ENCODE results near the gene LCN1.

LCN1 gene

DNA sequence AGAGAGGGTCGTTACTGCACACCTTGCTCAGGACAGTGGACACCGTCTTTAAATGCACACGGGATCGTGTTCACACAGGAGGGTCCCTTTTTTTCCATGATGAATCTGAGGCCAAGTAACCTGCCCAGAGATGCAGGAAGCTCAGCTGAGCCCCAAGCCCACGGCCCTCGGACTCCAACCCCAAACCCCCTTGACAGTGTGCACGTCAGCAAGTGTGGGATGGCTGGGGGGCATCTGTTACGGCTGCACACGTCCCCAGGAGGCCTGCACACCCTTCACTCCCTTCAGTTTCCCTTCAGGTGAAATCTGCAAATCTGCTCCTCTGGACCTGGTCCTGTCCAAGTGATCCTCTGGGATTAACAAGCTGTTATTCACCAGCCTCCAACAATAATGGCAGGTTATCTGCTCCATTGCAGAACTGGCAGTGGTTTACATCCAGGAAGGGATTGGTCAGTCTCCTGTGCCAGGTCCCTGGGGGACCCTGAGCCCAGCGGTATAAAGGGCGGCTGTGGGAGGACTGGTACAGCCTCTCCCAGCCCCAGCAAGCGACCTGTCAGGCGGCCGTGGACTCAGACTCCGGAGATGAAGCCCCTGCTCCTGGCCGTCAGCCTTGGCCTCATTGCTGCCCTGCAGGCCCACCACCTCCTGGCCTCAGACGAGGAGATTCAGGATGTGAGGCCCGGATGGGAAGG is at the start of gene LCN1:
Gene LCN1 (plus strand): TSS at position 525 of the 692 bp plus-strand sequence. CDS start 58 bp downstream, at position 583.
- no peak for DNase-seq

DNA sequence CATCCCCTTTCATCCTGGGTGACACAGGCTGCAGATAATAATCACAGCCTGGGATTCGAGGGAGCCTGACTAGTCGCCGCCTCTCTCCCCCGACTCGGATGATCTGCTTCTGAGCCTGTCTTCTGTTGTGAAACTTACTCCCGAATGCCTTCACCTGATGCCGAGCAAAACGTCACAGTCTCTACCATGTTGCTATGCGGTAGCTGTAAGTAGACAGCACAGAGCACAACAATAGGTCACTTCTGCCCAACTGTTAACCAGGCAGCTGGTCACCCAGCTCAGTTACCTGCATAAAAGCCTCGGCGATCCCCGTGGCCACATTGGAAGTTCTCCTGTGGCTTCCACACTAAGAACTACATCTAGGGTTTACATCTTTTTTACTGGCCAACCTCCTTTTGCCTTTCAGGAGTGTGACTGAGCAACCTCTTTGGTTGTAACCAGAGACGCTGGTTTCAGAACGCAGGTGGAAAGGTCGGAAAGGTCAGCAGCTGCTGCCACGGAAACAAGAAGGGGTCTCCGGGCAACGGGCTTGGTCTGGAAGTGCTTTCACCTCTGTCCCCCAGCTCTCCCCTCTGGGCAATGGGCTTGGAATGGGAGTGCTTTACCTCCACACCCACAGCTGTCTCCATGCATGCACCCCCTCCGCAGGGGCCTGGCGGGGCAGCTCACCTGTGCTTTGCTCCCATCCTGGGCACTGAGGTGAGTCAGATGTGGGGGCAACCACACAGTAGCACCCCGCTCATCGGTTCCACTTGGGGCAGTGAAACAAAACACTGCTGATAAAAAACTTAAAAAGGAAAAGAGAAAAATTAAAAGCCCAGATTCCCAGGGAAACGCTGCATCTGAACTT is 49.2 kb upstream of the LCN1 start:
- DNase-seq = no peak

DNA sequence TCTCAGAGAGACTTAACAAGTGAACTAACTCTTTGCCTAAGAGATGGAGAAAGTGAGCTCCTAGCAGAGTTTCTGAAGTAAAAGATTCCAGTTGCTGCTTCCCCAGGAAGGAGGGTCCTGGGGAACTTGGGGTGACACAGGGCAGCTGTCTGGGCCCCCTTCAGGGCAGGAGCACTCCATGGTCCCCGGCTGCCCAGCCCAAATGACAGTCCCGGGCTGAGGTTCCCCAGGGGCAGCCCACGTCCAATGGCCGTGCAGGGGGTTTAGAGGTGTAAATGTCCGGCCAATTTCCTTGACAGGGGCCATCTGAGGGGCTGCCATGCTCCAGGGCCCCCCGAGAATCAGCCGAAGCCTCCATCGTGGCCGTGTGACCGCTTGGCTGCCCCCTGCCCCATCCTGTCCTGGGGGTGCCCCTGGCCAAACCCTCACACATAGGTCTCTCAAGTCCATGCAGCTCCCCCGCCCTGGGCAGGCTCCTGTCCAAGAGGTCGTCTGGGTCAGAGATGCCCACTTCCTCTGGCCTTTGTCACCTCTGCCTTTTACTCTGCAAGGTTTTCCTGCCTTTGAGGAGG is 47.2 kb upstream of the LCN1 start:
- DNase-seq = no peak

DNA sequence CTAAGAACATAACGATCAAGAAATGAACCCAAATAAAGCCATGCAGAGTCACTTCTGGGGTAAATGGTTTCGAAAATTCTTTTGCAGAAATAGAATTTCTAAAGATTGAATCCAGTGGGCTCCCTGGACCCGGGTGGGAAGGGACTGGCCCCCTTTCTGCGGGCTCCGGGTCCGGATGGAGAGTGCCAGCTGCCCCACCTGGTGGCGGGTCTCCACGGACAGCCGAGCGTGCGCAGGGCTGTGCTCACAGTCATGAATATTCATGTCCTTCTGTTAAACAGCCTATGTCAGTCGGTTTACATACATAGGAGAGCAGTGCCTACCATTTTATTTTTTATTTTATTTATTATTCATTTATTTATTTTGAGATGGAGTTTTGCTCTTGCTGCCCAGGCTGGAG is 46.3 kb upstream of the LCN1 start:
- DNase-seq = no peak

DNA sequence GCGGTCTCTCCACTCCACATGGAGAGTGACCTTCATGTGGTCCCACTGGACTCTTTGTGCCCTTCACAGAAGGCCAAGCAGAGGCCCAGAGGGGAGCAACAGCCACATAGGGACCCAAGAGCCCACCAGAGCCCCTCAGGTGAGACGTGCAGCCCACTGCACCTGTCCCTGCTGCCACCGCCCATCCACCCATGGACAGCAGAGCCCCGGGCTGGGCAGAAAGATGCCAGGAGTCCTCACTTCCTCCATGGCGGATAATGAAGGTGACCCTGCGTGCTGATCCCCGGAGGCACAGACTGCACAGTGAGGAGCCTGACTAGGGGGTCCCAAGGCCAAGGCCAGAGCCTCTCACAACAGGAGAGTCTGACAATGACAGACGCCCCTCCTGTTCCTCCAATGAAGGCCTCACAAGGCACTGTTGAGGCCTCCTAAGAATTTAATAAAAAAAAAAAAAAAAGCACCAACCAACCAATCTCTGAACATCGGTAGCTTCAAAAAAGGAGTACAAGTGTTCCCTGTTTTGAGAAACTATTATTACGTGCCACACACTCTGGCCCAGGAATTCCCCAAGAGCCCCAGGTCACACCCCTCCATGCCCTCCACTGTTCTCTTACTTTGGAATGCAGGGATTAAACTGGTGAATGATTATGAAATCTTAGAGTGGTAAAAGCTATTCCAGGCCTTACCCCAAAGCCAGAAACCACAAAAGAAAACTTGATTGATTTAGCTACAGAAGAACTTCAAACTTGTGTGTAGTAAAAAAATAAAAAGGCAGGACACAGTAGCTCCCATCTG is 44.5 kb upstream of the LCN1 start:
- no peak for DNase-seq

DNA sequence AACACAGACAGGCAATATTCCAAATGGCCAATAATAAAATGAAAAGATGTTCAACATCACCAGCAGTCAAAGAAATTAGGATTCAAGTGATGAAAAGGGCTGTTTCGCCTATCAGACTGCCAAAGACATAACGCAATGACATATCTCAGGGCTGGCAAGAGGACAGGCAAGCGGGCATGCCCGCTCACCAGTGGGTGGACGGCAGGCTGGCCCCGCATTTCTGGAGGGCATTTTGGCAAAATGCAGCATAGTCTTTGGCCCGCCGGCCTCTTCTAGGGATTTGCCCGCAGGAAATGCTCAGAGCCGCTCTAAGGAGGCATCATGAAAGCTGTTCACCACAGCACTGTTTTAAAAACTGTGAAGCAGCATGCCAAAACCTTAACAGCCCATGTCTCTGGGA is 43.0 kb upstream of the LCN1 start:
- no peak for DNase-seq

DNA sequence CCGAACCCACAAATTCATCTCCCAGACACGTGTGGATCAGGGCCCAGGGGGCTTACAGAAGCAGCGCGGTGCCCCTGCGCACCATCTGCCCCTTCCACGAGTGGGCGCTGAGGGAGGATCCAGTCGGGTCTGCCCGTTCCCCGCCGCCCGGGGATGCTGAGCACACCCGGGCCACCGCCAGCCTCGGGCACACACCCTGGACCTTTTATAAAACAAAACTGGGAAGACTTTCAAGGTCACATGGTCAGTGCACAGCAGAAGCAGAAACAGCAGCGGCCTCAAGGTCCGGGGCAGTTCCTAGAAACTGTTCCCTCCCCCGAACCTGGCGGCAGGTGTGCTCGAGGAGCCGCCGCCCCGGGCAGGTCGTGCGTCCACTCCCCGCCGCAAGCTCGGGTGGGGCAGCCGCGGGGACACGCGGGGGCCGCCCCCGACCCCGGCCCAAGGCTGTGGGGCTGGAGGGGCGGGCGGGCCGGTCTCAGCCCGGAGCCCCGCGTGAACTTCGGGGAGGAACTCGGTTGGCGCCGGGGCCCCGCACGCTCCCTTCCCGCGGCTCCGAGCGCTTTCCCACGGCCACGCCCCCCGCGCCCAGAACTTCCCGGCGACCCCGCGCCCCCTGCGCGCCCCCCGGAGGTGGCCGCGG is 42.3 kb upstream of the LCN1 start:
- no peak for DNase-seq

DNA sequence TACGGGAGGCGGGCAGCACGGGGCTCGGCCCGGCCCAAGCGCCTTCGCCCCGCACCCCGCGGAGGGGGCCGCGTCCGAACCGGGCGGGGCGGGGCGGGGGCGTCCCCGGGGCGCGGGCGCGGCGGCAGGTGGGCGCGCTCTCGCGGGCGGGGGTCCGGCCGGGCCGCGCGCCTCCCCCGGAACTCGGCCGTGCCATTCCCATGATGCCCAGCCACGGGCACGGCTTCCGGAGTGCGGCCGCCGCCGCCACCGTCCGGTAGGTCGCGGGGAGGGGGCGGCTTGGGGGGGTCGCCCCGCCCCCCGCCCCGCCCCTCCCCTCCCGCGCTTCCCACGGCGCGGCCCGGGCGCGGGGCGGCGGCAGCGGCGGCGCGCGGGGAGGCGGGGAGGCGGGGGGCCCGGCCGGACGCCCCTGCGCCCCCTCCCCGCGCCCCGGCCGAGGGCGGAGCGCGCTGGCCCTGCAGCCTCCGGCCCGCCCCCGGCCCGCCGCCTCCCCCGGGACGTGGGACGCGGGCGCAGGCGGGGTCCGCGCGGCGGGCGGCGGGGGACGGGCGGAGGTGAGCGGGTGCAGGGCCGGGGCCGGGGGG is 41.7 kb upstream of the LCN1 start, which contains the start of gene PPP1R26:
Gene PPP1R26 (plus strand): TSS at position 314 of the 584 bp plus-strand sequence. CDS start 4,729 bp downstream, outside the sequence.
- DNase-seq = no peak

DNA sequence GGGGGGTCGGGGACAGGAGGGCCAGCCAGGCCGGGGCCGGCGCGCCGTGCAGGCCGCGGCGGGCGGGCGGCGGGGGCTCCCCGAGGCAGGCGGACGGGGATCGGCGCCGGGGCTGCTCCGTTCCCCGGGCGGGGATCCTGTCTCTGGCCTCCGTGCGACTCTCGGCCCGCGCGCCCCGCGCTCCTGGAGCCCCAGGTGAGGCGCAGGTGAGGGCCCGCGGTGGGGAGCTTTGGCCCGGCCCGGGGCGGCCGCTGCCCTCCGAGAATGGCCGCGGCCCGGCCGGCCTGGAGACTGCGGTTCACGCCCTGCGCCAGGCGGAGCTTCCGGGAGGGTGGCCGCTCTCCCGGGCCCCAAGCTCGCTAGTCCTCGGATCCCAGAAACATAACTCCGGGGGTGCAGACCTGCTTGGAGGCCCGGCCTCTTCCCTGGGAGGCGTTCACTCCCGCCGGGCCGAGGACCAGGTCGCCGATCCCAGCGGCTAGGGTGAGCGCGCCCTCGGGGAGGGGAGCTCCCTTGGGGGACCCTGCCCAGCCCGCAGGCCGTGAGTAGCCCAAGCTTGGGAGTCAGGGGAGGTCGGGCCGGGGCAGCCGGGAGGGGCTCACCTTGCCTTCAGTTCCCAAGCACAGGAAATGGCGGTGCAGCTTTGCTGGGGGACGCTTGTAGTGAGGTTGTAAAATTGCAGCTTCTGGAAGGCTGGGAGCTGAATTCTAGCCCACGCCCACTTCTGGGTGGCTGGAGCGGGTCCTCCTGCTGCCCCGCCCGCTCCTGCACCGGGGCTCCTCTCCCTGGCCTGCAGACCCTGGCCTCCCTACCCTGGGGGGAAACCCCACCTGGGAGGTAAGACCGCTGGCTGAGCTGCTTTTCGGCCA is 40.9 kb upstream of the LCN1 start:
- peak in 1 of 2 experiments; percentile 7 for DNase-seq

DNA sequence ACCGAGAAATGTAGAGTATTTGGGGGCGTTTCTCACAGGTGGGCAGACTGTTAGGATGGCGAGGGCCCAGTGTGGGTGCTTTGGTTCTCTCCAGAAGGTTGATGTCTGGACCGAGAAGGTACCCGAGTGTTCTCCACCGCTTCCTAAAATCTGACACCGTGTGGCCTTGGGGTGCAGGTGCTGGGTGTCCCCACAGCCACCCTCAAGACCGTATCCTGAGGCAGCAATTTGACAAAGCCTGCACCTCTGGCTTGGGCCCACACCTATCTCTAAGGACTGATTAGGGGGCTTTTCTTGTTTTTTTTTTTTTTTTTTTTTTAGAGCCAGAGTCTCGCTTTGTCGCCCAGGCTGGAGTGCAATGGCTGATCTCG is 40.3 kb upstream of the LCN1 start:
- DNase-seq = no peak

DNA sequence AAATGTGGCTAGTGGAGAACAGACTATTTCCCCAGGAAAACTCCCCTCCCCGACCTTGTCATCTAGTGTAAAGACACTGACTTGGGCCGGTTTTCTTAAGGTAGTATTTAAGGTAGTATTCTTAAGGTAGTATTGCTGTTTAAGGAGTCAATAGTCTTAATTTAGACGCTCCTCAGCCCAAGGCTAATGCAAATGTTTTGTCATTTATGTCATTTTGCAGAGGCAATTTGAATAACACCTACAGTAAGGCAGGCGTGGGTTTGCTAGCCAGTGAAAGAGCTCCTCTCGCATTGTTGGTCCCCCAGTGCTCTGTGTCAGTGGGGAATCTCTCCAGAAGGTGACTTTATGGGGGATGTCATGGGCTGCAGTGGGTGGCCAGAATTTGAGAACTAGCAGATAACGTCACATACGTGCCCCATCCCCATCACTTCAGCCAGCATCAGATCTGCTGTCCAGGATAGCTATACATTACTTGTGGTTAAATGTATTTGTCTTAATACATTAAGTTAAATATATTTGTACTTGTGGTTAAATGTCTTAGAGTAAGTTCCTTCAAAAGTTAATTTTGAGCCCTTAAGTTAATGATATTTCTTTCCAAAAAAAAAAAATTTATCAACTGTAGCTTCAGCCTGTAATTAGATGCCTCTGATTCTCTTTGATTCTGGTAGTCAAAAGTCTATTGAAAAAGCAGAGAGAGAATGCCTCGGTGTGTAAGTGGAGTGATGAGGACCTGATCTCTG is 39.1 kb upstream of the LCN1 start:
- no peak for DNase-seq

DNA sequence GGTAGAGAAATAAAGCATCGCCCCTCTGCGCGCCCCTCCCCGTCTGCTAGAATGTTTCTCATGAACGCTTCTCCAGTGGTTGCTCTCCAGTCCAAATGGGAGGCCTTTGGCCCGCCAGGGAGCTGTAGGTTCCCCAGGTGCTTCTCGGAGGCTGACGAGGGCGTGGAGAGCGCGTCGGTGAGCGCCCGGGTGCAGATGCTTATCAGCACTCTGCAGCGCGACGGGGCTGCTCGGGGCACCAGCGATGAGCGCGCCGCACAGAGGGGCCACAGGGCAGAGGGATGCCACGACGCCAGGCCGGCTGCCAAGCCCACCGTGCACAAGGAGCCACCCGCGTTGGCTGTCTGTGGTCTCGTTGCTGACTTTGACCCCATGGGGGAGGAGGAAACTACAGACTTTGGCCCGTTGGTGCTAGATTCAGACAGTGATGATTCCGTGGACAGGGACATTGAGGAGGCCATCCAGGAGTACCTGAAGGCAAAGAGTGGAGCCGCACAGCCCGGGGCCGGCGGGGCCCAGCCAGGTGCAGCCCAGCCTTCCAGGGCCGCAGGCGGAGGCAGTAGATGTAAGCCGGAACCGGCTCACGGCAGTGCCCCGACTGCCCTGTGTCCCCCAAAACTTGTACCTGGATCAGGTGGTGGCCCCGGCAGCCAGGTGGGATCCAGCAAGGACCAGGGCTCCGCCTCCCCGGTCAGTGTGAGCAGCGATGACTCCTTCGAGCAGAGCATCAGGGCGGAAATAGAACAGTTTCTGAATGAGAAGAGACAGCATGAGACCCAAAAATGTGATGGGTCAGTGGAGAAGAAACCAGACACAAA is 36.6 kb upstream of the LCN1 start:
- no peak for DNase-seq

DNA sequence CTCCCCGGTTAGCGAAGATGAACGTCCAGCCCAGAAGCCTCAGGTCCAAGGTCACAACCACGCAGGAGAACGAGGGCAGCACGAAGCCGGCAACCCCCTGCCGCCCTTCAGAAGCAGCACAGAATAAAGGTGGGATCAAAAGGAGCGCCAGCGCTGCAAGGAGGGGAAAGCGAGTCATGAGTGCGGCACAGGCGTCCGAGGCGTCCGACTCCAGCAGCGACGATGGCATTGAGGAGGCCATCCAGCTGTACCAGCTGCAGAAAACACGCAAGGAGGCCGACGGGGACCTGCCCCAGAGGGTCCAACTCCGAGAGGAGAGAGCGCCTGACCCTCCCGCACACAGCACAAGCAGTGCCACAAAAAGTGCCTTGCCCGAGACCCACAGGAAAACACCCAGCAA is 35.9 kb upstream of the LCN1 start:
- no peak for DNase-seq

DNA sequence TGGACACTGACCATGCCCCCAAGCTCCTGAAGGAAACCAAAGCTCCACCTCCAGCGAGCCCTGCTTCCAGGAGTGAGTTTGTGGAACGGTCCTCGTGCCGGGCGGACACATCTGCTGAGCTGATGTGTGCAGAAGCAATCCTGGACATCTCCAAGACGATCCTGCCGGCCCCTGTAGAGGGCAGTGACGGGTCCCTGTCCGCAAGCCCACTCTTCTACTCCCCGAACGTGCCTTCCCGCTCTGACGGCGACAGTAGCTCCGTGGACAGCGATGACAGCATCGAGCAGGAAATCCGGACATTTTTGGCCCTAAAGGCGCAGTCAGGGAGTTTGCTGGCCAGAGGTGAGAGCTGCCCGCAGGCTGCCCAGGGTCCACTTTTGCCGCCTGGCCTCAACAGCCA is 35.4 kb upstream of the LCN1 start:
- DNase-seq = no peak

DNA sequence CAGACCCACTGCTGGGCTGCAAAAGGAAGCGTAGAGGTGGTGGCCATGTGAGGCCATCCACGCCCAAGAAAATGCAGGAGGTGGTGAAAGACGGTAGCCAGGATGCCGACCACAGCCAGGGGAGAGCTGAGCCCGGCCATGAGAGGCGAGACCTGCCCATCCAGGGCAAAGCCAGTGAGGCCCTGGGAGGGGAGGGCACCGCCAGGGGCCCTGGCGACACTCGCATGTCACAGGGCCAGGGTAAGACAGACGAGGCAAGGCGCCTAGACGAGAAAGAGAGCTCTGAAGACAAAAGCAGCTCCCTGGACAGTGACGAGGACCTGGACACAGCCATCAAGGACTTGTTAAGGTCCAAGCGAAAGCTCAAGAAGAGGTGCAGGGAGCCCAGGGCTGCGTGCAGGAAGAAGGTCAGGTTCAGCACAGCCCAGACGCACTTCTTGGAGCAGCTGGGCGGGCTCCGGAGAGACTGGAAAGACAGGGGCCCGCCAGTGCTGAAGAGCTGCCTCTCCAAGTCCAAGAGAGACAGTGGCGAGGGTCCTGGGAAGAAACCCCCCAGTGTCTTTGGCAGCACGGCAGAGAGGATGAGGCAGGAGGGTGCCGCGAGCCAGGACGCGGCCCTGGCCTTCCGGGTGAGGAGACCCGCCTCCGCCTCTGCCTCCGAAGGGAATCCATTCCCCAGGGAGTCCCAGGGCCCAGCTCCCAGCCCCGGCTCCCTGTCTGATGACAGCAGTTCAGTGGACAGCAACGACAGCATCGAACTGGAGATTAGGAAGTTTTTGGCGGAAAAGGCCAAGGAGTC is 34.8 kb upstream of the LCN1 start:
- DNase-seq = no peak

DNA sequence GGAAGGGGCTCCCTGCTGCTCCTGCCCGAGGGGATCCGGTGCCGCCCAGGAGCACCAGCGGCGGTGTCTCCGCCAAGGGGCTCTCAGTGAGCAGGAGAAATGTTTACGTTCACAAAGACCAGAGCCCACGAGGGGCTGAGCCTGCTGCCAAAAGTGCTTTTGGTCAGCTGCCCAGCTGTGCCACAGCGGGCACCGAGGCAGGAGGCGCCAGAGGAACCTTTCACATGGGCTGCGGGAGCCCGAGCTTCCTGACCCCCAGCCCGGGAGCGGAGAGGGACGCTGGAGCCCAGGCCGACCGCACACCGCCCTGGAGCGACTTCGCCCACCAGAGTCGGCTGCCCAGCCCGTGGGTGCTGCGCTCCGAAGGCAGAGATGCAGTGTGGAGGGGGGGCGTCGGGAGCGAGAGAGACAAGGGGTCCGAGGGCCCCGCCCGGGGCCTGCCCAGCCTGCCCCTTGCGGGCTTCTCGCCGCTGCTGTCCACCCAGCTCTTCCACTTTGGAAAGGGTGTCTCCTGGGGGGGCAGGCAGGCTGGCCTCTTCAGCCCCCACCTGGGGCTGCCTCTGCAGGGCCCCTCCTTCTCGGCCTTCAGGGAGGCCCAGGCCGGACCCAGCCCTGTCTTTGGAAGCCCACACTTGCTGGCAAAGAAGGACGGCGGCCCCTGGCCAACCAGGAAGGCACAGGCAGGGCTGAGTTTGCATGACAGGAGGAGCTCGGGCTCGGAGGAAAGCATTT is 33.8 kb upstream of the LCN1 start:
- no peak for DNase-seq

DNA sequence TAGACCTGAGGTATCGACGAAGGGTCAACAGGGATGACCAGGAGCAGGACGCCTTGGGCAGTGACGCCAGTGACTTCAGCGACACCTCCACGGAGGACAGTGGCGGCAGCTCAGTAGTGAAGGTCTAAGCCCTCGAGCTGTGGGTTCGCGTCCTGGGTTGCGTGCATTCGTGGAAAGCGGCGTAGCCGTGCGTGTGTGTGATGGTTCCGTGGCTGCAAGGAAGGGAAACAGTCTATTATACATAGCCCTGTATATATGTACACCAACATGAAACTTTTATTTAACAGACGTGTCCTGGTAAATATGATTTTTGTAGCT is 33.3 kb upstream of the LCN1 start:
- DNase-seq = no peak

DNA sequence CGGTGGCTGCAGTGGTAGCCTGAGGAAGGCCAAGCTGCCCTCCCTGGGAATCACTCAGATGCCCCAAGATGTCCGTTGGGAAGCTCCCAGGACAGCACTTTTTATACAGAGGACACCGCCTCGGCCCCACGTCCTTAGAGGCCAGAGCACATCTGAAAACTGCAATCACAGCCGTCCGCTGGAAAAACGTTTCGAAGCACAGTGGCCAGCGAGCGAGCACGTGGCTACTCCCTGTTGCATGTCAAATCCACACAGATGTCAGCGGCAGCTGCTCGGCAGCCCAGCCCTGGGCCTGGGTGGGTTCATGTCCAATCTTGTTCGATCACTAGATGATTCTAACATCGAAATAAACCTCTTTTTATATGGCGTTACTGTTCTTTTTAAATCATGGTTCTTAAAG is 32.7 kb upstream of the LCN1 start:
- no peak for DNase-seq

Measured in NCI-H446 (cell line).